Thyroid gland (tissue), 4 donors: ENCODE data around the gene SH3BGRL. TPM values are rescaled to one million over a fixed set of nuclear protein-coding genes. Genes with fewer than 3 reads are reported as not detected.

Experiments used
- DNase-seq, 2 donors: peaks; one replicate each; pipeline ENCODE4 v3.0.0-alpha.2; 2019
- H3K27ac ChIP-seq, 3 donors: fragments of 200-600 bp; sonication (generic); 1 replicate in 2 of 3; 2 replicates in 1 of 3; pipeline ENCODE4 v1.5.1; 2016 to 2019; ENCODE audit warnings: mild to moderate bottlenecking in 1 of 3, moderate library complexity in 1 of 3
- H3K27me3 ChIP-seq: fragments of 200-600 bp; sonication (generic); one replicate; pipeline ENCODE4 v1.5.1; 2019
- H3K36me3 ChIP-seq, 2 donors: fragments of 200-600 bp; sonication (generic); one replicate each; pipeline ENCODE4 v1.5.1; 2016 to 2019
- H3K4me1 ChIP-seq, 2 donors: fragments of 200-600 bp; sonication (generic); one replicate each; pipeline ENCODE4 v1.5.1; 2017 to 2019
- H3K4me3 ChIP-seq, 3 donors: fragments of 200-600 bp; sonication (generic); replicated peaks in 1 of 3; 1 replicate in 2 of 3; 2 replicates in 1 of 3; pipeline ENCODE4 v1.5.1; 2016; ENCODE audit warnings: mild to moderate bottlenecking in 1 of 3
- H3K9me3 ChIP-seq: fragments of 200-600 bp; sonication (generic); one replicate; pipeline ENCODE4 v1.5.1; 2017
- CTCF ChIP-seq, 6 experiments: fragments of 200-600 bp in 3 of 6; fragments of 450-650 bp in 3 of 6; sonication (generic) in 3 of 6; IDR thresholded peaks; one replicate each; pipeline ENCODE4 v1.5.1; 2016 to 2019; ENCODE audit warnings: antibody characterized with exemption in 6 of 6, mild to moderate bottlenecking in 2 of 6, inconsistent platforms in 1 of 6, moderate library complexity in 1 of 6
- POLR2A ChIP-seq, 2 donors: fragments of 450-650 bp; IDR thresholded peaks; one replicate each; pipeline ENCODE4 v1.6.1; 2017; ENCODE audit warnings: antibody characterized with exemption in 2 of 2, mild to moderate bottlenecking in 2 of 2, moderate library complexity in 1 of 2
- WGBS, 2 donors: methylation state at CpG; one replicate each; pipeline ENCODE4 v1.1.5; 2017; 5-methylcytosine and 5-hydroxymethylcytosine counted together
- intact Hi-C: fragments of 100-400 bp; cut with DNase I; formaldehyde crosslinking; loops from one replicate; pipeline ENCODE4 v1.15.1; 2023
- total RNA-seq, 4 donors: library from RNA; depleted of rRNA; stranded (reverse); fragments of >200 nt; gene quantifications; one replicate each; pipeline ENCODE4 v1.2.3, GENCODE V29; 2016

SH3BGRL gene
- 100 to 1,000 TPM; 104 to 150 (median 123) TPM for total RNA-seq

- H3K4me1 ChIP-seq, result peaks cover 0 to 4% of the 10 kb centered on the region in 2 donors
- intact Hi-C loops, result no loop called here
- TF ChIP-seq POLR2A (IDR thresholded peaks at IDR 0.05), result peak in 1 of 2 donors; percentile 57
- peak in 1 of 6 experiments; percentile 25 for TF ChIP-seq CTCF (IDR thresholded peaks at IDR 0.05)
- 0% methylated on average over 22 to 23 of the region's 23 CpGs for WGBS, 2 donors
- DNase-seq, result peak; percentile 84
- H3K27ac ChIP-seq, result peak within 1 kb of the TSS; percentile 46 to 76 (median 61)
- H3K9me3 ChIP-seq, result no peaks in the 10 kb centered on the region
- H3K27me3 ChIP-seq, result no peaks in the 10 kb centered on the region
- H3K36me3 ChIP-seq, result no peaks in the 10 kb centered on the region
- peak within 1 kb of the TSS in 2 of 3 donors; percentile 29 to 39 for H3K4me3 ChIP-seq
Observed at GRCh38 chrX:81201671-81202455, at the start of gene SH3BGRL, which contains the start of gene HMGN5. TSS of gene SH3BGRL (plus strand) at chrX:81202102. CDS start at chrX:81202201, 99 bp downstream. TSS of gene HMGN5 (minus strand) at chrX:81201913. CDS start at chrX:81121549, 80,364 bp downstream.

- intact Hi-C loops, result no loop called here
- no peak overlapping the region for H3K4me3 ChIP-seq
- no peak overlapping the region for H3K27ac ChIP-seq
- H3K27me3 ChIP-seq, result no peaks in the 10 kb centered on the region
- 98 to 100% methylated on average over 3 of the region's 3 CpGs for WGBS, 2 donors
- no peak for DNase-seq
- no peaks in the 10 kb centered on the region for H3K4me1 ChIP-seq
- TF ChIP-seq POLR2A (IDR thresholded peaks at IDR 0.05) (no peak), CTCF (IDR thresholded peaks at IDR 0.05) (no peak)
- no peaks in the 10 kb centered on the region for H3K36me3 ChIP-seq
- no peaks in the 10 kb centered on the region for H3K9me3 ChIP-seq
Observed at GRCh38 chrX:81168391-81168790, 33.5 kb upstream of the SH3BGRL start.

GRCh38 chrX:81174286-81174685 lies 27.6 kb upstream of the SH3BGRL start:
- H3K4me3 ChIP-seq, result no peak overlapping the region
- TF ChIP-seq POLR2A (IDR thresholded peaks at IDR 0.05), result no peak
- TF ChIP-seq CTCF (IDR thresholded peaks at IDR 0.05), result peak in 3 of 6 experiments; percentile 24 to 46 (median 29)
- no peak for DNase-seq
- intact Hi-C loops, result no loop called here
- H3K27ac ChIP-seq, result no peak overlapping the region
- 27 to 56% methylated on average over 1 of the region's 1 CpG for WGBS, 2 donors
- H3K27me3 ChIP-seq, result no peaks in the 10 kb centered on the region
- H3K4me1 ChIP-seq, result no peaks in the 10 kb centered on the region
- H3K36me3 ChIP-seq, result no peaks in the 10 kb centered on the region
- H3K9me3 ChIP-seq, result no peaks in the 10 kb centered on the region

- no peak for DNase-seq
- TF ChIP-seq POLR2A (IDR thresholded peaks at IDR 0.05) (no peak), CTCF (IDR thresholded peaks at IDR 0.05) (no peak)
- Histone ChIP-seq H3K36me3 (no peaks in the 10 kb centered on the region), H3K9me3 (no peaks in the 10 kb centered on the region), H3K4me3 (no peak overlapping the region), H3K4me1 (no peaks in the 10 kb centered on the region), H3K27me3 (no peaks in the 10 kb centered on the region), H3K27ac (no peak overlapping the region)
- 89 to 90% methylated on average over 2 of the region's 2 CpGs for WGBS, 2 donors
- intact Hi-C loops, result no loop called here
Observed at GRCh38 chrX:81195259-81195658, 6.6 kb upstream of the SH3BGRL start.

- Histone ChIP-seq H3K27ac (no peak overlapping the region), H3K9me3 (no peaks in the 10 kb centered on the region), H3K27me3 (no peaks in the 10 kb centered on the region), H3K4me3 (no peak overlapping the region), H3K36me3 (no peaks in the 10 kb centered on the region), H3K4me1 (no peaks in the 10 kb centered on the region)
- TF ChIP-seq POLR2A (IDR thresholded peaks at IDR 0.05), result no peak
- peak in 5 of 6 experiments; percentile 24 to 51 (median 38) for TF ChIP-seq CTCF (IDR thresholded peaks at IDR 0.05)
- WGBS, 2 donors, result 0 to 14% methylated on average over 5 of the region's 5 CpGs
- peak; percentile 22 to 45 for DNase-seq
- intact Hi-C loops, result no loop called here
Observed at GRCh38 chrX:81195712-81196111, 6.2 kb upstream of the SH3BGRL start.
